C4-2B (cell line): ENCODE results near the gene TMEM30A.

Experiments
- H3K27ac ChIP-seq: fragments of 450-650 bp; 2 replicates; pipeline ENCODE4 v1.5.1; 2017
- ZFX ChIP-seq: fragments of 450-650 bp; IDR thresholded peaks from 2 replicates; pipeline ENCODE4 v1.6.1; 2017
- TF ChIP-seq, protein P1 (sequence below): fragments of 450-650 bp; conservative IDR thresholded peaks from 2 replicates; pipeline ENCODE4 v1.5.1; 2017; ENCODE audit warnings: mild to moderate bottlenecking

The TMEM30A gene

DNA sequence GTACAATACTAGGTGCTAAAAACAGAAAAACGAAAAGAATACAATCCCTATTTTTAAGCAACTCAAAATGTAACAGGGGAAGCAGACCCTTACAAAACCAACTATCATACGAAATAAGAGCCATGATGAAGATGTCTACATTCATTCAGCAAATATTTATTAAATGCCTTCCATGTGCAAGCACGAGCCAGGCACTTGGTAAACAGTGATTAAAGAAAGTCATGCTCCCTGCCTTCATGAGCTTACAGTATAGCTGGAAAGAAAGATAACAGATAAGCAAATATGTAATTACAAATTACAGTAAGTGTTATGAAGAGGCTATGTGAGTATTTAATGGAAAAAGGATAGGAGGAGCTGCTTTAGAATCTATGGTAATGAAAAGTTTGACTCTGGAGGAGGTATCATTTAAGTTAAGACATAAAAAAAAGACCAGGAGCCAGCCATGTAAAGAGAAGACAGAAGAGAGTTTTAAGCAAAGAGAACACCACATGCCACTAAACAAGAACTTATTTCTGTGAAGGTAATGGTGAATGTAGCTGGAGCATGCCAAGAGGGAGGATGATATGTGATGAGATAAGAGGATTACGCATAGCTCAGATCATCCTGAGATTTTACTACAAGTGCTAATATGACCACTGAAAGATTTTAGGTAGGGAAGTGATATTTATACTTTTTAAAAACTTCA lies 21.7 kb downstream of the TMEM30A start:
- no peak overlapping the region for H3K27ac ChIP-seq
- TF ChIP-seq ZFX: no peak

DNA sequence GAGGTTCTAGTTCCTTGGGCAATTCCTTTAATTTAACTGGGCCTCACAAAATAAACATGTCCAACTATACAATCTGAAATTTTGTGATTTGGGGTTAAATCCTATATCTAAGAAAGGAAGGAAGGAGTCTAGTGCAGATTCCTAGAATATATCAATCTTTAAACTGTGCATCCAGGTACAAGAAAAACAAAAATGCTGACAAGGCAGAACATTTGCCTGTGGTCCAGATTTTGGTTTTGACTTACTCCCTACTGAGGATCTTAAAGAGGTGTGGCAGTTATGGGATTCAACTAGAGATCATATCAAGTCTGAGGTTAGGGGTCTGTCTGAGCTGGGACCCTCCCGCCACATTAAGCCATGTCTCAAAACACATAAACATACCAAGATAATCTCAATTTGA lies 23.3 kb downstream of the TMEM30A start:
- TF ChIP-seq, protein P1, sequence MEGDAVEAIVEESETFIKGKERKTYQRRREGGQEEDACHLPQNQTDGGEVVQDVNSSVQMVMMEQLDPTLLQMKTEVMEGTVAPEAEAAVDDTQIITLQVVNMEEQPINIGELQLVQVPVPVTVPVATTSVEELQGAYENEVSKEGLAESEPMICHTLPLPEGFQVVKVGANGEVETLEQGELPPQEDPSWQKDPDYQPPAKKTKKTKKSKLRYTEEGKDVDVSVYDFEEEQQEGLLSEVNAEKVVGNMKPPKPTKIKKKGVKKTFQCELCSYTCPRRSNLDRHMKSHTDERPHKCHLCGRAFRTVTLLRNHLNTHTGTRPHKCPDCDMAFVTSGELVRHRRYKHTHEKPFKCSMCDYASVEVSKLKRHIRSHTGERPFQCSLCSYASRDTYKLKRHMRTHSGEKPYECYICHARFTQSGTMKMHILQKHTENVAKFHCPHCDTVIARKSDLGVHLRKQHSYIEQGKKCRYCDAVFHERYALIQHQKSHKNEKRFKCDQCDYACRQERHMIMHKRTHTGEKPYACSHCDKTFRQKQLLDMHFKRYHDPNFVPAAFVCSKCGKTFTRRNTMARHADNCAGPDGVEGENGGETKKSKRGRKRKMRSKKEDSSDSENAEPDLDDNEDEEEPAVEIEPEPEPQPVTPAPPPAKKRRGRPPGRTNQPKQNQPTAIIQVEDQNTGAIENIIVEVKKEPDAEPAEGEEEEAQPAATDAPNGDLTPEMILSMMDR: no peak
- no peak for TF ChIP-seq ZFX
- no peak overlapping the region for H3K27ac ChIP-seq

DNA sequence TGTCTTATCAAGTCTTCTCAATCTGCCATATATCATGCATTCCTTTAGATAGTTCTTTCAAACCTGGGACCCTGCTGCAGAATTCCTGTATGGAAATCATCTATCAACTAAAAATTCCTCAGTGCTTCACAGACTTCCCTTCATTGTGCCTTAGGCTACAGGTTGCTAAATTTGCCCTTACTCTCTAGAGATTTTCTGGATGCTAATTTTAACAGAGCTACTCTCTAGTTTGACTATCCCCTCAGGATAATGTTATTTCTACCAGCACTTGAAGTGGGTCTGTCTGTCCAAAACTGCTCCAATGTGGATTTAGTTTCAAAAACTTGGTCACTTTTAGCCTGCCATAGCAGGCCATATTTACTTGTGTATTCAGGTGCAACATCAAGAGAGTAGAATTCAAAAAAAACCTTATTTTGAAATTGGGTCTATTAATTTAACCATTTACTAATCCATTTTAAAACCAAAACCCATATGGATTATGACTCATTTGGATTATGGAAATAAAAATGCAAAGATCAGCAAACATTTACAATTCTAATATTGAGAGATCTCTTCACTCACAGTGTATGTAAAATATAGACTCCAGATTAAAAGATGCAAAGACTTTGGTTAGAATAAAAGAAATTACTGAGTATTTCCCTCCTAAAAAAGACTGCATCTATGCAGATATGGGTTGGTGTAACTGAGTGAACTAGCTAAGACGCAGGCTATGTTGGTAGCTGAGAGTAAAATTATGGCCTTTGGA lies 27.1 kb downstream of the TMEM30A start:
- TF ChIP-seq, protein P1: no peak
- TF ChIP-seq ZFX: no peak
- no peak overlapping the region for H3K27ac ChIP-seq

DNA sequence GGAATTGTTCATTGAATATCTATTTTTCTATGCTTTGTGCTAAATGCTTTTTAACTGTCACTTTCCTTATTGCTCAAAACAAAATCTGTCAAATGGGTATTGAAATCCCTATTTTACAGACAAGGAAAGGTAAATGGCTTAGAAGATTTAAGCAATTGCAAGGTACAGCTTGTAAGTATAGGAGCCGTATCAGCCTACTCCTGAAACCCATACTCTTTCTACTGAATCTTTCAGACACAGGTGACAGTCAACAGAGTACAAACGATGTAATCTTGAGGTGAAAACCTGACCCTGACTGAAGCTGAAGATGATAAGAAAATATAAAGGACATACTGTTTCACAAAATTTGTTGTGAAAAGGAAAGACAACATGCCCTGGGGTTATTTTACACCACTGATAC lies 34.0 kb downstream of the TMEM30A start:
- H3K27ac ChIP-seq: no peak overlapping the region
- TF ChIP-seq ZFX: no peak
- TF ChIP-seq, protein P1: no peak

DNA sequence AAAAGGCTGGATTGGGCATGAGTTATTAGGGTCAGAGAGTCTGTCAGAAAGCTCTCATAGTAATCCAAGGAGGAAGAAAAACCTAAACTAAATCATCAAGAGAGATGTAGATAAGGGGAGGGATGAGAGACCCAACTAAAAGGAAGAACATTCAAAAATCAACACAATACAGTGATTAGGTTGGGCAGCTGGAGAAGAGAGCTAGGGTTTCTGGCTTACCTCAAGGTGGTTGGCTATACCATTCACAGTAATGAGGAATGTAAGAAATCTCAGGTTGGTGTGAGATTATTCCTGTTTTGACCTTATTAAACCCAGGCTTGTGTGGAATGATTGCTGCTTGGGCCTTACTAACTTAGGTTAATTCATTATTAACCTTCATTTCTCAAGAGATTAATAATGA lies 34.8 kb downstream of the TMEM30A start:
- TF ChIP-seq, protein P1: no peak
- no peak for TF ChIP-seq ZFX
- H3K27ac ChIP-seq: no peak overlapping the region

DNA sequence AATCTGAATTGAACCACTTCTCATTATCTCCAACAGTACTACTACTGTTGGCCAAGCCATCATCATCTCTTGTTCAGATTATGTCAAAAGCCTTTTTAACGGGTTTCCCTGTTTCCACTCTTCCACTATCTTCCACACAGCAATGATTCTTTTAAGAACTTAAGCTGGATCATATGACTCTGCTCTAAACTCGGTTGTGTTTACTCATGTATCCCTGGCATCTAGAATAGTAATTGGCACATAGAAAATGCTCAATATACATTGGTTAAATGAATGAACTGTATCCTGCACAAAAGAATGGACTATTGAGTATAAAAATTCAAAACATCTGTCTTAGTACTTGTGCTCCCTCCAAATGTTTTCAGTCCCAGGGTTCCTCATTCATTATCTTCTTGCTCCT lies 38.2 kb downstream of the TMEM30A start:
- no peak overlapping the region for H3K27ac ChIP-seq
- no peak for TF ChIP-seq ZFX
- TF ChIP-seq, protein P1: no peak

DNA sequence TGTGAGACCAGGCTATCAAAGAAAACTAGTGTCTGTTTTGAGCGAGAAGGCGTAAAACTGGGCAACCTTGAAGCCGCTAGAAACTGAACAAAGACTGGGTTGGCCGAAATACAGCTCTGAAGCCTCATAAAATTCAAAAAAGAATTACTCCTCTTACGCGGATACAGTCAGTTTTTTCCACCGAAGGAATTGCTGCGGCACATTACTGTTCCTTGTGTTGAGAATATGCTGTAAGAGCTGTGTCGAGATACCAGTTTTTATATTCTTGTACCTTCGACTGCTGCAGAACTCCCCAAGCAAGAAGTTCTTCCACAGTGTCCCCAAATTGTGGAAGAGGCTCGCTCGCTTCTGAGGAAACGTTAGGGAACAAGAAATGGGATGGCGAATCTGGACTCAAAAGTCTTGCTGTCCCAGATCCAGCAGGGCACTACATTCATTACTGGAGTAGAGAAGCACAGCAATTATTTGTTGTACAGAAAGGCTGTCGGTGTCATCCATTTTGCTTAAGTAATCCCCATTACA lies 40.5 kb downstream of the TMEM30A start:
- H3K27ac ChIP-seq: peak overlapping the region; percentile 92
- TF ChIP-seq, protein P1: no peak
- no peak for TF ChIP-seq ZFX
